ENCODE results near the gene SULF2. TPM values are rescaled to one million over a fixed set of nuclear protein-coding genes. Genes with fewer than 3 reads are reported as not detected.

The SULF2 gene
- total RNA-seq, 2 donors from 2014 or later, result 2.1 TPM; not detected in 1

GRCh38 chr20:47723322-47723721, 62.0 kb downstream of the SULF2 start:
- Mint-ChIP-seq H3K4me3 (no peak overlapping the region), H3K9me3 (no peaks in the 10 kb centered on the region), H3K36me3 (no peaks in the 10 kb centered on the region), H3K27ac (no peak overlapping the region), H3K4me1 (ENCODE audit: low read depth in 2 of 2) (peaks cover 16 to 17% of the 10 kb centered on the region in 2 donors), H3K27me3 (peaks cover 3 to 4% of the 10 kb centered on the region in 2 donors)
- ATAC-seq, result no peak
- no peak for DNase-seq (ENCODE audit: low spot score)

DNA sequence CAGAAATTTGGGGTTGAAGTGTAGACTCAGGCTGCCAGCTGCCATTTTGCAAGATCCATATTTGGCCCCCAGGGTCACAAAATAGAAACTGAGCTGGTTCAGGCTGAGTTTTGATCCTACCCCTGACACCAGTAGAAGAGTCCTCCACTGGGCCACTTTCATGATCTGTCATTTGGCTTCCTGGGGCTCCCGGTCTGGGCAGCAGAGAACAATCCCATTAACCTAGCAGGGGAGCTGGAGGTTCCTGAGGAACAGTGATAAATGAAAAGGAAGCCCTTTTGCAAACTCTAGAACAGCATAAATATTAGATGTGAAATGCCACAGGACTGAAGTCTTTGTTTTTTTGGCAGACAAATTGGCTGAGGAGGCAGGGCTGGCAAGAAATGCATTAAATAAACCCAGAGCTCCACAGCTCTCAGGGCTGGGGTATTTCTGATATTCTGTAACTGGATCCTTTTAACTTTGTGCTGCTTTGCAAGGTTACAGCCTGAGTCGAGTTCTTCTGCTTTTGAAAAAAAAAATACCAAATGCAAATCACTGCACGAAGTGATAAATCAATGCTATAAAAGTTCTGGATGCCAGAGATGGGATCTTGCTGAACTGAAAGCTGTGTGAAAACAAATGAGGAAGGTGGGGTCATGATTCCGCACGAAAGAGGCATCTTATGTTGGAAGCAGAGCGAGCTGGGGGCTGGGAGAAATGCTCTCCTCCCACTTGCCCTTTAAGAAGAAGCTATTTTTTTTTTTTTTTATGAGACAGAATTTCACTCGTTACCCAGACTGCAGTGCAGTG, 64.4 kb downstream of the SULF2 start:
- Mint-ChIP-seq H3K4me1 (ENCODE audit: low read depth in 2 of 2) (no peaks in the 10 kb centered on the region), H3K9me3 (no peaks in the 10 kb centered on the region), H3K36me3 (no peaks in the 10 kb centered on the region), H3K27ac (no peak overlapping the region), H3K4me3 (no peak overlapping the region), H3K27me3 (peaks cover 4 to 6% of the 10 kb centered on the region in 2 donors)
- no peak for DNase-seq (ENCODE audit: low spot score)
- no peak for ATAC-seq

- DNase-seq (ENCODE audit: low spot score) (no peak), ATAC-seq (no peak)
- Mint-ChIP-seq H3K27ac (no peak overlapping the region), H3K36me3 (no peaks in the 10 kb centered on the region), H3K27me3 (peaks cover 7 to 13% of the 10 kb centered on the region in 2 donors), H3K4me3 (no peak overlapping the region), H3K4me1 (ENCODE audit: low read depth in 2 of 2) (no peaks in the 10 kb centered on the region), H3K9me3 (no peaks in the 10 kb centered on the region)
Observed at GRCh38 chr20:47719625-47720024, 65.7 kb downstream of the SULF2 start.

DNA sequence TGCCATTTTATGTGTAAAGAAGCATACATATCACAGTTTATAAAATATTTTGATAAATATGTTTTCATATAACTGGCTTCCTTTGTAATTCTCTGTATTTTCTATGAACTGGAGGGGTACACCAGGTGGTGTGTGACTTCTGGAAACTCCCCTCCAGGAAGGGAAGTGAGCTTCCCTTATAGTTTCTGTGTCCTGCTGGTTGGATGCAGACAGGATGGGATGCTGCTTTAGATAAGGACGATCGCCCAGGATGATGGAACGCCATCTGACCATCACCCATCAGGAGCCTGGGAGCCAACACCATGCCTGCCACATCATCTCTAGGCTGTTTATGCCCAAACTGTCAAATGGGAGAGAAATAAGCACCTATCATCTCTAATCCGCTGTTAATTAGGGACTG, 66.1 kb downstream of the SULF2 start:
- ATAC-seq (no peak), DNase-seq (ENCODE audit: low spot score) (no peak)
- H3K9me3 Mint-ChIP-seq, result no peaks in the 10 kb centered on the region
- no peaks in the 10 kb centered on the region for H3K36me3 Mint-ChIP-seq
- H3K4me1 Mint-ChIP-seq (ENCODE audit: low read depth in 2 of 2), result no peaks in the 10 kb centered on the region
- H3K27ac Mint-ChIP-seq, result no peak overlapping the region
- H3K27me3 Mint-ChIP-seq, result peaks cover 7 to 13% of the 10 kb centered on the region in 2 donors
- no peak overlapping the region for H3K4me3 Mint-ChIP-seq

DNA sequence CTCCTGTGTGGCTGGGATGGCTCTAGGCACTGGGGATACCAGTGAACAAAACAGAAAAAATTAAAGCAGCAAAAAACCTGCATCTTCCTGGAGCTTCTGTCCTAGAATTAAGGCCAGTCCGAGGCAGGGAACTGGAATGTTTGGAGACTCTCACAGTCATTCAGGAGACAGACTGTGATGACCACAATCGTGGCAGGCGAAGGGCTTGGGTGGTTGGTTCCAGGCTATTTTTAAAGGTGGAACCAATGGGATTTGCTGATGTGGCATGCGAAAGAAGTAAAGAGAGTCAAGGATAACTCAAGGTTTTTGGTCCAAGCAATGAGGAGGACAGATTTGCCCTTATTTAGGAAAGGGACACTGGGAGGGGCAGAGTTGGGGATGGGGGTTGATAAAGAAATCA, 66.9 kb downstream of the SULF2 start:
- Mint-ChIP-seq H3K36me3 (no peaks in the 10 kb centered on the region), H3K27me3 (peaks cover 7 to 13% of the 10 kb centered on the region in 2 donors), H3K27ac (no peak overlapping the region), H3K9me3 (no peaks in the 10 kb centered on the region), H3K4me3 (no peak overlapping the region), H3K4me1 (ENCODE audit: low read depth in 2 of 2) (no peaks in the 10 kb centered on the region)
- DNase-seq (ENCODE audit: low spot score) (no peak), ATAC-seq (no peak)

DNA sequence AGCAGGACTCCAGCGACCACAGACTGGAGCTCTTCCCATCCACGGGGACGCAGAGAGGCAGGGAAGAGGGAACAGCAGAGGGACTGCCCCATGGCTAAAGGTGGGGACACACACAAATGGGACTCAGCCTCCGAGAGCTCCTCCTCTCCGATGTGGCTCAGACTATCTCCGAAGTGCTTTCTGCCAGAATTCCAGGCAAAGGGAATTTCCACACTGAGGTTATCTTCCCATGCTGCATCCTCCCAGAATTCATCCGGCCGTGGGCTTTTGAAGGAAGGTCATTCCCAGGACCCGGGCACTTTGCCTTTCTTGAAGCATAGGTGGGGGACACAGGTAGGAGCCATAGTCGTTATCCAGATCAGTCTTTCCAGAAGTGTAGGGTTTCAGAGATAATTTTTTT, 67.9 kb downstream of the SULF2 start:
- H3K4me1 Mint-ChIP-seq (ENCODE audit: low read depth in 2 of 2), result no peaks in the 10 kb centered on the region
- ATAC-seq, result no peak
- no peak for DNase-seq (ENCODE audit: low spot score)
- no peaks in the 10 kb centered on the region for H3K36me3 Mint-ChIP-seq
- peaks cover 7 to 14% of the 10 kb centered on the region in 2 donors for H3K27me3 Mint-ChIP-seq
- H3K27ac Mint-ChIP-seq, result no peak overlapping the region
- no peaks in the 10 kb centered on the region for H3K9me3 Mint-ChIP-seq
- H3K4me3 Mint-ChIP-seq, result no peak overlapping the region

DNA sequence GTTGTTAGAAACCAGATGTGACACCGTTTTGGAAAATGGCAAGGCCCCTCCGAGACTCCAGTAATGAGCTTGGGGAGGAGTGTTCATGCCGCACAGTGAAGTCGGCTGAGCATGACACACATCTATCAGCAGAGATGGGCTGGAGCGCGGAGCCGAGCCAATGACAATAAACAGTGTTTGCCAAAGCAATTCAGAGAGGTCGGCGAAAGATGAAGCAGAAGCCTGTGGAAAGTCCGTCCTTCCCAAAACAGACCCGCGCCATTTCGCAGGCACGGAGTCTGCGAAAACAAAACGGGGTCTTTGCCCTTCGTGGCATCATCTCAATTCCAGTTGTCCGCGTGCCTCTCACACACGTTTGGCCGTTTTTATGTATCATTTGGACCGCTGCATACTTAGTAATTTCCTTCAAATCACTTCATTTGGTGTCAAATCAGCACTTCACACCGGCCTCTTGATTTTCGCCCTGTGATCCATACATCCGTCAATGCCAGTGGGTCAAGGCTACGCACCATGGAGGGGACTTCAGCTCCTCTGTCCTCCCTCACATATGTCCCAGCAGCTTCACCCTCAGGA, 71.3 kb downstream of the SULF2 start:
- no peak for ATAC-seq
- Mint-ChIP-seq H3K4me3 (no peak overlapping the region), H3K27ac (no peak overlapping the region), H3K9me3 (no peaks in the 10 kb centered on the region), H3K4me1 (ENCODE audit: low read depth in 2 of 2) (no peaks in the 10 kb centered on the region), H3K36me3 (no peaks in the 10 kb centered on the region), H3K27me3 (peaks cover 13 to 33% of the 10 kb centered on the region in 2 donors)
- DNase-seq (ENCODE audit: low spot score), result no peak

DNA sequence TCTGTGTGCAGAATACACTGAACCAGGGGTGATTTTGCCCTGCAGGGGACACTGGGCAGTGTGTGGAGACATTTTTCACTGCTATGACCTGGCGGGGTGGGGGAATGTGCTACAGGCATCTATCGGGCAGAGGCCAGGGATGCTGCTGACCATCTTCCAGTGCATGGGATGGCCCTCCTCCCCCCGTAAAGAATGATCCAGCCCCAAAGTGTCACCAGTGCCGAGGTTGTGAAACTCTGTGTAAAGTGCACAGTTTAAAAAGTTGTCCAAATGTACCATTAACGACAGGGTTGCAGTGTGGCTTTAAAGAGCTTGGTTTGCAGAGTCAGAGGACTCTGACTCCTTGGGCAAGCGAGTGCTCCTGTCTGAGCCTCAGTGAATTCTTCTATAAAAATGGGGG, 72.1 kb downstream of the SULF2 start:
- no peaks in the 10 kb centered on the region for H3K36me3 Mint-ChIP-seq
- H3K4me3 Mint-ChIP-seq, result no peak overlapping the region
- H3K9me3 Mint-ChIP-seq, result no peaks in the 10 kb centered on the region
- DNase-seq (ENCODE audit: low spot score) (no peak), ATAC-seq (no peak)
- no peak overlapping the region for H3K27ac Mint-ChIP-seq
- H3K4me1 Mint-ChIP-seq (ENCODE audit: low read depth in 2 of 2), result no peaks in the 10 kb centered on the region
- H3K27me3 Mint-ChIP-seq, result peaks cover 10 to 28% of the 10 kb centered on the region in 2 donors

DNA sequence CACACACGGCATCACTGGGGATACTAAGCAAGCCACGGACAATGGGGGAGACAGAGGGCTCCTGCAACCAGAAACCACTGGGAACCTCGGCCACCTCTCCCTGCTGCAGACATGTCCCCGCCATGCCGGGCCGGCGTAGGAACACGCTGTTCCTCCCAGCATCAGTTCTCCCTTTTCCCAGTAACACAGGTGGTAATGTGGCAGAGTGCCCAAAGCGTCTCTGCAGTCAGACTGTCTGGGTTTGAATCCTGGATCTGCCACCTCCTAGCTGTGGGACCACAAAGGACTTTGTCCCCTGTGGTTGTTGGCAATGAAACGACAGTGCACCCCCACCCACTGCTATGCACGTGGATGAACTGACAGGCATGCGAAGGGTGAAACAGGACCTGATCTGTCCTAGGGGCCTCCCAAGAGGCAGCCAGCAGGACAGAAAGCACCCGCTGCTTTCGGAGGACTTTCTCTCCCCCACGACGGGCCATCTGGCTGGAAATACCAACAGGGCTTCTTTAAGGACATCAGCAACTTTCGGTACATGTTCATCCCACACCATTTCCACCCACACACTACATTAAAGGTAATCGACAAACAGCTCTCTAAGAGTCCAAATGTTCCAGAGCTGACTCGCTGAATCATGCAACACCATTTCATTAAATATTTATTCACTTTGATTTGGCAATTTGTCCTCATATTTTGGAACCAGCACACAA, 74.1 kb downstream of the SULF2 start:
- Mint-ChIP-seq H3K27me3 (peaks cover 13 to 37% of the 10 kb centered on the region in 2 donors), H3K36me3 (no peaks in the 10 kb centered on the region), H3K4me3 (no peak overlapping the region), H3K4me1 (ENCODE audit: low read depth in 2 of 2) (no peaks in the 10 kb centered on the region), H3K9me3 (no peaks in the 10 kb centered on the region), H3K27ac (no peak overlapping the region)
- DNase-seq (ENCODE audit: low spot score) (no peak), ATAC-seq (peak in 1 of 2 donors; percentile 7)

- Mint-ChIP-seq H3K4me3 (no peak overlapping the region), H3K36me3 (no peaks in the 10 kb centered on the region), H3K9me3 (no peaks in the 10 kb centered on the region), H3K27me3 (peaks cover 13 to 37% of the 10 kb centered on the region in 2 donors), H3K4me1 (ENCODE audit: low read depth in 2 of 2) (no peaks in the 10 kb centered on the region), H3K27ac (no peak overlapping the region)
- DNase-seq (ENCODE audit: low spot score) (no peak), ATAC-seq (no peak)
Observed at GRCh38 chr20:47710665-47711045, 74.6 kb downstream of the SULF2 start.

DNA sequence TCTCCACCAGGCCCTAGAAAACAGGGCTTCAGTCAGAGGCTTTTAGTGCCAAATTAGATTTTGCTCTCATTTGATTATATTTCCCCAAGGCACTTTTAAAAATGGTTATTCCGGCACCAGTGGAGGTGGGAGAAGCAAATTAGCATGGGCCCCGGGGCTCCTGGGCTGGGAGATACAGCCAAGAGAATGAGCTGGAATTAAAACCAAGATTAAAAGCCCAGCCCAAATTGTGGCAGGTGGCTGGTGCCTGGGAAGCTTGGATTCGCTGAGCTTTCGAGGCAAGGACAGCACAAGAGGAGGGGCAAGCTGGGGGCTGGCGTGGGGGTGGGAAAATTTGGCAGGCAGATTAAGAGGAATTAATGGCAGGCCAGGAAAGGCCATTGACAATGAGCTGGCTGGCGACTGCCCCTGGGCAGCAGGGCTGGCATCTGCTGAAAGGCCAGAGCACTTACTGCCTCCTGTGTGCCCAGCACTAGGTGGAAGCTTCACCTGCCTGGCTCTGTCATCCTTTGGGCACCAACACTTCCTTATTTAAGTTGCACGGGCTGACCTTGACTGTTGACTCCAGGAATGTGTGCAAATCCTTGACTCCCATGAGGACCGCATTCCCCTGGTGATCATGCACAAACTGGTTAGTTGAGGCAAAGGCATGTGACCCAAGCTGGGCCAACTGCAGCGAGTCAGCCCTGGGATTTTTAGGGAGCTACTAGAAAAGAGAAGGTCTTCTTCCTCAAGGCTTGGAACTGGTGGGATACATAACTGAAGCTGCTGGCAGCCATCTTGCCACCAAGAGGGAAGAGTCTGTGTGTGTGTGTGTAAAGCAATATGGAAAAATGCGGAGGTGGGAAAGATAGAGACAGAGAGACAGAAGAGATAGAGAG, 76.1 kb downstream of the SULF2 start:
- Mint-ChIP-seq H3K27ac (no peak overlapping the region), H3K27me3 (peaks cover 13 to 31% of the 10 kb centered on the region in 2 donors), H3K36me3 (no peaks in the 10 kb centered on the region), H3K4me3 (no peak overlapping the region), H3K4me1 (ENCODE audit: low read depth in 2 of 2) (no peaks in the 10 kb centered on the region), H3K9me3 (no peaks in the 10 kb centered on the region)
- ATAC-seq (no peak), DNase-seq (ENCODE audit: low spot score) (no peak)

DNA sequence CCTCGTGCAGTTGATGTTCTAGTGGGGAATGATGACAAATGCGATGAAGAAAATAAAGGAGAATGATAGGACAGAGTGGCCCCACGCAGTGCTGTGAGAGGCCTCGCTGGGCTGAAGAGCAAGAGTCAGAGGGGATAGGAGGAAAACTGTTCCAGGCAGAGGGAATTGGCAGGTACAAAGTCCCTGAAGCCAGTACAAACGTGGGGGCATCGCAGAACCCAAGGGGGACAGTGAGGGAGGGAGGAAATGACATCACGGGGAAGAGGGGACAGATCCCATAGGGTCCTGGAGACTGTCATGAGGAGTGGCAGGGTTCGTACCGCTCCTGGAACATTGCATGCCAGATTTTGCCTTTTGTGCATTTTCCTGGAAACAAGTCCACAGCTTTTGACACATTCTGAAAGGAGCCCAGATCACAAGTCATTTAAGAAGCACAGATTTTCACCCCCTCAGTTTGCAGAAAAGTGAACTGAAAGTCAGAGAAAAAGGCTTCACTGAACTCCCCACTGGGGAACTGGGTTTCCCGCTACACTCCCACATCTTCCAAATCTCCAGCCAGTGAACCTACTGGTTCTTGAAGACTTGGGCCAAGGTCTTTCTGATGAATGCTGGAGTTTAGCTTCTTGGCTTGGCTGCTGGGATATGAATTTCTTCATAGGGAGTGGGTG, 77.0 kb downstream of the SULF2 start:
- H3K9me3 Mint-ChIP-seq, result no peaks in the 10 kb centered on the region
- ATAC-seq (no peak), DNase-seq (ENCODE audit: low spot score) (no peak)
- no peak overlapping the region for H3K27ac Mint-ChIP-seq
- peaks cover 13 to 31% of the 10 kb centered on the region in 2 donors for H3K27me3 Mint-ChIP-seq
- H3K4me3 Mint-ChIP-seq, result no peak overlapping the region
- H3K4me1 Mint-ChIP-seq (ENCODE audit: low read depth in 2 of 2), result no peaks in the 10 kb centered on the region
- no peaks in the 10 kb centered on the region for H3K36me3 Mint-ChIP-seq

DNA sequence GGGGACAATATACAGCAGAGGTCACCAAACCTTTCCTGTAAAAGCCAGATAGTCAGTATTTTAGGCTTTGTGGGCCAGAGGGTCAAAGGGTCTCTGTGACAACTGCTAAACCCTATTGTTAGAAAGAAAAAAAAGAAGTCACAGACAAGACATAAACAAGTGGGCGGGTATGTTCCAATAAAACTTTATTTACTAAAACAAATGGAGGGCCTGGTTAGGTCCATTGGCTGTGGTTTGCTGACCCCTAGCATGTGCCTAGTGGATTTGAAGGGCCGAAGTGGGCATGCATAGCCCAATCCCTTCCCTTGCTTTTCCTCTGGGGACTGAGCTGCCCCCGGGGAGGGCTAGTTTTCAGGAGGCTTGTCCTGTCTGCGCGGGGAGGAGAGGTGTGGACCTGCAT, 78.9 kb downstream of the SULF2 start:
- H3K4me3 Mint-ChIP-seq, result no peak overlapping the region
- H3K36me3 Mint-ChIP-seq, result no peaks in the 10 kb centered on the region
- peaks cover 9 to 19% of the 10 kb centered on the region in 2 donors for H3K27me3 Mint-ChIP-seq
- no peaks in the 10 kb centered on the region for H3K4me1 Mint-ChIP-seq (ENCODE audit: low read depth in 2 of 2)
- H3K27ac Mint-ChIP-seq, result no peak overlapping the region
- H3K9me3 Mint-ChIP-seq, result no peaks in the 10 kb centered on the region
- DNase-seq (ENCODE audit: low spot score) (no peak), ATAC-seq (no peak)
